LHCN-M2 (cell line): Measurements from ENCODE around the gene LHFPL2. TPM values are rescaled to one million over a fixed set of nuclear protein-coding genes. Genes with fewer than 3 reads are reported as not detected.

Experiments used
- DNase-seq: peaks from one replicate; pipeline ENCODE4 v3.0.0-alpha.2; 2012; ENCODE audit warnings: low read depth
- total RNA-seq: library from RNA; depleted of rRNA; stranded (reverse); fragments of >200 nt; gene quantifications from 2 replicates; pipeline ENCODE4 v1.2.3, GENCODE V29; 2014

LHFPL2 gene
- total RNA-seq, 1 experiment from 2014 or later, result 104 TPM

DNA sequence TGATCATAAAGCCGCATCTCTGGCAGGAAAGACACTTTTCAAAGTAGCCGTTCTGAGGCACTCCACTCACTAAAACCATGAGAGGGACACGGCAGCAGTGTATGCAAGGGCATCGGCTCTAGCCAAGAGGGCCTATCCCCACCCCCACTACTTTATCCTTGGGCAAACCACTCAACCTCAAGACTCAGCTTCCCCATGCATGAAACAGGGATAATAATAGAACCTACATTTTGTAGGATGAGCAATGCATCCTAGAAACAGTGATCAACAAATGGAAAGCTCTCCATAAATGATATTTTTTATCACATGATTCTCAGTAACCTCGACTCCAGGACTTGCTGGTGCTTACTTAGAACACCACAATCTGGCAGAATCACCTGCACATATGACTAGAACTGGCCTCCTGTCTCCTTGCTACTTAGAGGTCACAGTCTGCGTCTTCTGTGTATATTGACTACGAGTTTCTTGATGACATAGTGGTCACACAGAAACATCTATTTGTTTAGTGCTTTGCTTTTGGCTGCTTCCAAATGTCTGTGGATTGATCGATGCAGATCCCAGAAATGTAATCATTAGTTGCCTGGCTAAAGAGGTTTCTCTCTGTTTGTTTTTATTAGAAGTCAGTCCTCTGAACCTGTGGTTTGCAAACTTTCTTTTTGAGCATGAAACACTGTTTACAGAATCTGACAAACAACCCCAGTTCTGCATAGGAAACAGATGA lies 102.1 kb downstream of the LHFPL2 start:
- DNase-seq, result no peak

DNA sequence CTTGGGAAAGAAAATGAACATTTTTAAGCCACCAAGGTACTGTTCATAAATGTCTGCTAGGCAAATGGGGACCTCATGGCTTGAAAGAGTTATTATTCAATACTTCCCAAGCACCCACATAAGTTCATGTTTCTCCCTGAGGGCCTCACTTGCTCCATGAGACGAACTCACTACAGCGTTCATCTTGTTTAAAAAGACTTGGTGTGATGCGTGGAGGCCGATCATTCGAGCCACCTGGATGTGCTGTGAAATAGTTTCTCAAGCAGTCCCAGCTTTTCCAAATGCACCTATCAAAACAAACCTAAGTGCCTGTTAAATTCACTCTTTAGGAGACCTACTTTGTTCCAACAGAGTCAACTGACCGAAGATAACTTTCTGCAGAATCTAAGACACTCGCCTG lies 103.2 kb downstream of the LHFPL2 start:
- DNase-seq, result no peak

DNA sequence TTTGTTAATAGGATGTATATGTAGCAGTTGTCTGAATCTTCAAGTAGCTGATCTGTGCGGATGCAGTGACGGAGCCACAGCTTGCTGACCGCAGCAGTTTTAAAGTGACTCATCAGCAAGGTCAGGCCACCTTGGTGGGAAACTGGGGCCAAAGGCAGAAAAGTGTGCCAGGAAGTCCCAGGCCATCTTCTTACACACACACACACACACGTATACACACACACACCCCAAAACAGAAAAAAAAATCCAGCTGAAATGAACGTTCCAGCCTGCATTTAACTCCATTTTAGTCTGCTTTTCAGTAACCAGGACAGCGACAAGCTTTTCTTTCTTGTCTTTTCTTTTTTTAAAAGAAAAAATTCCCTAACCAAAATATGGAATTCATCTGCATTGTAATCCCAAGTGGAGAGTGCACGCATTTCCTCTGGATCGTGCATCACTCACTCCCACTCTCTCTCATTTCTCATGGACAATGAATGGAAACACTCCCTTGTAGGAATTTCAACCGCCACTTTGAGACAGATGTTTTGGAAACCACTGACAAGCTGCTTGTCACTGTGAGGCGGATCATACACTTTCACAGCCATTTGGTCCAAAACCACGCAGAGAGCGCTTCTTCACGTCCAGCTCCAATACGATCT lies 103.9 kb downstream of the LHFPL2 start:
- no peak for DNase-seq

DNA sequence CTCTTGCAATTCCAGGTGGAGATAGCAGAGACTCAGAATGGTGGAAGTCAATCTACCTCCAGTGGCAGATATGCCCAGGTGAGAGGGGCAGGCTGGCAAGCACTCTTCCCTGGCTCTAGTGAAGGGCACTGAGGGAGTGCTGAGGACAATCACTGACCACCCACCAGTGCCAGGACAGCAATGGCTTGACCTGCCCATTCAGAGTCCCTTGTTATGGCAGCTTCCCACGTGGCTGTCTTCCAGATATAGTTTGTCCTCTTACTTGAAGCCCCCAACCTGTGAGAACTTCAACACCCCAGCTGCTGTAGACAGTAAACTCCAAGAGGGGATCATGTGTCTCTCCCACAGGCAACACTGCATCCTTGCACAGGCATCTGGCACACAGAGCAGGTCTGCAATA lies 104.7 kb downstream of the LHFPL2 start:
- no peak for DNase-seq

DNA sequence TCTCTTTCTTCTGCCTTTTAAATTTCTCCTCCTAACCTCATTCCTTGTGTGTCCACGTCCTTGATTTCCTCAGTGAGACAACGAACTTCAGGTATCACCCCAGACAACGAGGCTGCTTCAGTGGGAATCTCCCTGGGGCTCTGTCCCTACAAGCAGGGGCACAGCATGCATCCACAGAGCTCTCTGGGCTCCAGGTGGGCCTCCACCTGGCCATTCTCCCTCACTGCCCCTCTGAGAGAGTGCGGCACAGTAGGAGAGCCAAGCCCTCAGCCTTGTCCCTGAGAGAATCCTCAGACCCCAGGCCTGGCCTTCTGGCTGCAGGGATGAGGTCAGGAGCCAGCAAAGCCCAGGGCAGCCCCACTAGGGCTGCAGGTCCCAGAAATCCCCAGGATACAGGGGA lies 105.3 kb downstream of the LHFPL2 start:
- no peak for DNase-seq

DNA sequence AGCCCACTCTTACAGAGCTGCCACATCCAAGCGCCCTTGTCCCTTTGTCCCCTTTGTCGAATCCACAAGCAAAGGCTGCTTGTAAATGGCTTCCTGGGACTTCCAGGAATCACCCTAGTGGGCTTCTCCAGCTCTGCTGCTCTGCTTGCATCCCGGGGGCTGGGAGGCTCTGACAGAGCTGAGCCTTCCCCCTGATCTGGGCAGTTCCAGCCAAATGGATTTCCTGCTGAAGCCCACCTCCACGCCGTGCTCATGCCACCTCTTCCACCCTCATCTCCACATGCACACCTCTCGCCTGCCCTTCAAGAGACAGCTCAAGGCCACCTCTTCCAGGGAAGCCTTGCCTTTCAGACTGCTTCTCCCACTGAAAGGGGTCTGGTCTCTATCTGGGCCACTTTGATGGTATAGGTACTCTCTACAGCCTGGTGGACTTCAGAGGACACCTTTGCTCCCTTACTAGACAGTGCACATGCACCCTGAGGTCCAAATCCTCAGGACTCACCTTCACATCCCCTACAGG lies 106.2 kb downstream of the LHFPL2 start:
- DNase-seq, result no peak

DNA sequence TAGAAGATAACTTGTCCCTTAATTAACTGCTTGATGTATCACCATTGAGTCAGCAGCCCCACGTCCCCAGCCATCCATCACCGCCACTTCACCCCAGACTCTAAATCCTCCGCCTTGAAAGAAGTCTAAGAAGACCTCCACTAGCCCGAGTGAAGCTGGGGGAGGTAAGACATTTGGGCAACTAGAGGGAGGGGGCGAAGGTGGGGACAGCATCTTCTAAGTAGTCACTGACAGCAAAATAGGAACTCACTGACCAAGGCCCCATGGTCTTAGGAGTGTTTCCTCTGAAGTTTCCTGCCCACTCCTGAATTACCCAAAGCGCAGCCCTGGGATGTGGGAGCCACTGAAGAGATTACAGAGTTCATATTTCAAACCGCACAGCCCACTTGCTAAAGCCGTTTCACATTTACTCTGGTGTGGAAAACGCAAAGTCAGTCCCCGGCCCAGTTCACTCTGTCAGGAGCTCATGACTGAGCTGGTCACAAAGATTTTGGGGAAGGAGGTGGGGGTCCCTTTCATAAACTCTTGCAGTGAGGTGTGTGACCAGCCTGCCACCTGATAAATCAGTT lies 107.4 kb downstream of the LHFPL2 start:
- DNase-seq, result no peak

DNA sequence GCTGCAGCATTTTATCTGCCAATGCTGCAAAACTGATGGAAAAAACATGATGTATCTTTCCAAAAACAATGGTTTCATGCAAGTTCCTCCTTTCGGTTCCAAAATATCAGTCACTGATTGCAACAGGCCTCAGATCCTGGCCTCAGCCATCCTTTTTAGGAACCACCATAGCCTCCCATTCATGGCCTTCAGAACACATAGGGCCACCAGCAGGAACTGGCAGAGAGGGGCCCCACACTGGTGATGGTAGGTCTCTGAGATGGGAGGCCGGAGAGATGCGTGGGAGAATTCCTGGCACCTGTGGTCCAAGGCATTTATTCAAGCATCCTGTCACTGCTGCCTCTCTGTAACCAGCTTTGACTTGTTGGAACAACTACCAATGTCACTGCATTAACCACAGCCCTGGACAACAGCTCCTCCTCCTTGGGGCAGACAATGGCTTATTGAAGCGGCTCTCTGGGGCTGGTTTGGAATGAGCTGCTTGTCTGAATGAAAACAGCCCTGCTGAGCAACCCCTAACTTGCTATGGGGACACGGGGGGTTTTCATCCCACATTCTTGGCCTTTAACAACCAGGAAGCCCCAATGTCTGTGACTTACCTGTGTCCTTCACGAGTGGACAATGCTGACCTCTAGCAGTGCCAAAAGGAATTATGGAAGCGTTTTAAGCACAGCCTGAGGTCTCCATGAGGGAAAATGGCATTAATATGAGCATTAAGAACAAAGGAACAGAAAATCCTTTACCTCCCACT lies 108.1 kb downstream of the LHFPL2 start:
- no peak for DNase-seq

DNA sequence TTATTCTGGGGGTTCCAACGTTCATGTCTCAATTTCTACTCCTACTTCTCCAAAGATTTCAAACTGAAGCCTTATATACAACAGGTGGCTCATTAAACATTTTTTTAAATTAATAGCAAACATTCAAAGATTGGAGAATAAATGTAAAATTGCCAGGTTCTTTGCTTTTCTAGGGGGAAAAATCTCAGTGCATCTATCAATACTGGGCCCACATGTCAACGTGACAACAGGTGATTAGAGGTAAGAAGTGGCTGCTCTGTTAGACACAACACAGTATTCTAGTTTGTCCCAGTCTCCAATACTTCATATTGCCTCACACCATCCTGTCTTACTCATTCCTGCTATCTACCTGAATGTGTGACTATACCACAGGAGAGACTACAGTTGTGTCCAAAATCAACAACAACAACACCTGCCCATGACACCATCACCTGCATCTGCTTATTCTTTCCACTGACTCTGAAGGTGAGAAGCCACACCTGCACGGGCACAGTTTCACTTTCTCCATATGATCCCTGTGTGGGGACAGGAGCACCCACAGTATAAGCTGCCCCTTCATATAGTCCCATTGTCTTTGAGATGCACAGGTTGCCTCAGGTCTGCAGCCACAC lies 110.2 kb downstream of the LHFPL2 start:
- no peak for DNase-seq

DNA sequence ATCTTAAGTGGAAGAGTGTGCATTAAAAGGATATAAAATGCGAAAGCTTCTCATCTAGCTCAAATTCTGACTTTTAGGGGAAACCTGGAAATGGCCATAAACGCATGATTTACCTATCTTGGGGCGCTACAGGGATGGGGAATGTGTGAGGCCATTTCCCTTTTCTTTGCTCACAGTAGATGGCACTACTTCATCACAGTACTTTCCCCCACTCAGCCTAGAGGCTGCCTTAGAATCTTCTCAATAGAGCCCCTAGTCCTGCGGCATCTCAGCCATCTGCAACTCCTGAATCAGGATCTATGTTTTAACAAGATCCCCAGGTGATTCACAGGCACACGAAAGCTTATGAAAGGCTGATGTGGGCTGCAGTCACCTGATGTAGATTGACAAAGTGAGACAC lies 110.8 kb downstream of the LHFPL2 start:
- peak; percentile 58 for DNase-seq

DNA sequence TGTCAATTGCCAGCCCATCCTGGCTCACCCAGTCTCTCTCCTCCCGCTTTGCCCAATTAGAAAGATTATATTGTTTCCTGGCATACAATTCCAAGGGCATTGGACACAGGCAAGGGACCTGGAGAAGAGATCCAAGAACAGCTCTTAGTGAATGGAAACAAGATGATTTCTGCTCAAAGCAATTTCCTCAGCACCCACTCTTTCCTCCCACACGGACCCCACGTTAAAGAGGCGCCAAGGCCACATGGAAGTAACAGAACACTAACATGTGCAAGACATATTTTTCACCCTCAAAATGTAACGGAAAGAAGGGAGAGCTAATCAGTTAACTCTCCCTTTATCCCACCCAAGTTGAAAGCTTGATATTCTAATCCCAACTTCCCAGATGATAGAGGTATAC lies 111.2 kb downstream of the LHFPL2 start:
- no peak for DNase-seq

DNA sequence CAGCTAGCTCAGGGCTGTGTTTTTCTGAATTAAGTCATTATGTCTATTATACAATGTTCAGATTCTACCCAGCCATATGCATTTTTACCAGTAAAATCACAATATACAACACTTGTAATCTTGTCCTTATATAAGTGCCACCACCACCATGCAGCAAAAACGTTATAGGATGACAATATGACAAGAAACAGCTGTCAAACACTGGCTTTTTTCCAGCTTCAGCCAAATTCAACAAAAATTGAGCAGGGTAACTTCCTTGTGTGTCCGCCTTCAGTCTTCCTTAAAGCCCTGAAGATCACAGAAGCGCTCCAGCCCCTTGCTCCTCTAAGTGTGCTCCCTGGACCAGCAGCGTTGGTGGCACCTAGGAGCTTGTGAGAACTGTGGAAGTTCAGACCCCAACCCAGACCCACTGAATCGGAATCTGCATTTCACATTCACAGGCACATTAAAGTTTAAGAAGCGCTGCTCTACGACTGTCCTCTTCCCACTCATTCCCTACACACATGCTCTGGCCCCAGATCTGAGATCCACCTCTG lies 111.8 kb downstream of the LHFPL2 start:
- DNase-seq, result no peak

DNA sequence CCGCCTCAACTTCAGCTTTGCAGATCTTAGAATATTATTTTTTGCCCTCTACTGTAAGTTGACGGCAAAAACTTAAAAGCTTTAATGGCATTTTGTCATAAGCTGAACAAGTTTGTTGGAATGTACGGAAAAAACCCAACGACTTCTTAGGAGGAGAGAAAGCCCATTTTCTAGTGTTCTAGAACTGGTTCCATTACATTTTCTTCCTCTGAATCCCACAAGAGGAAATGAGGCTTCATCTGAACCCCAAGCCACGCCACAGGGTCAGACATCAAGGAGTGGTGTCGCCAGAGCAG lies 113.7 kb downstream of the LHFPL2 start:
- DNase-seq, result no peak

DNA sequence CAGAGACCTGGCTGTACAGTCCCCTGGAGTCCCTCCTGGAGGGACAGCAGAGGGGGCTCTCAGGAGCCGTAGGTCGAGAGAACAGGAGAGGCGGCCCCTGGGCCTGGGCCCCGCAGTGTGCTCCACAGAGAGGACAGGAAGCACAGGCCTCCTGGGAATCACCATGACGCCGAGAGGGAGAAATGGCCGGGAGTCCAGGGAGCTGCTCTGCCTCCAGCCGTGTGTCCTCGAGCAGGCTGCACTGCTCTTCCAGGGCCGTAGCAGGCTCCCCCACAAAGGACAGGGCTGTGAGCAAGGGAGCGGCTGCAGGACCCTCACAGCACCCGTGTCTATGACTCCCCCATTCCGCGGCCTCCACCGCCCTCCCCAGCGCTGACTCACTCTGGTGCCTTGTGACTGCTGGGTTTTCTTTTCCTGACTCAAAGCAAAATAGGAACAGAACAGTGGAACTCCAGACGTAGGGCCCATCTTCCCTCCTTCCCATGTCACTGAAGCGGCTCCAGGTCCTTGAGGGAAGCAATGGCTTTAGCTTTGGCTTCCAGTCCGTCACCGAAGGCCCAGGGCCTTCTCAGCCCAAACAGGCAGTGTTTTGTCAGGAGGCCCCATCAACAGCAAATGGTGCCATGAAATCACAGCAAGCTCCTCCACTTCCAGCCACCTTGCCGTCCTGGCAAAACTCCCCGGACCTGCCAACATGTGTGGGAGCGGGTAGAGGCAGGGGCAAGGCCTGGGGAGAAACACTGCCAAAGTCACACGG lies 114.2 kb downstream of the LHFPL2 start:
- peak; percentile 81 for DNase-seq

DNA sequence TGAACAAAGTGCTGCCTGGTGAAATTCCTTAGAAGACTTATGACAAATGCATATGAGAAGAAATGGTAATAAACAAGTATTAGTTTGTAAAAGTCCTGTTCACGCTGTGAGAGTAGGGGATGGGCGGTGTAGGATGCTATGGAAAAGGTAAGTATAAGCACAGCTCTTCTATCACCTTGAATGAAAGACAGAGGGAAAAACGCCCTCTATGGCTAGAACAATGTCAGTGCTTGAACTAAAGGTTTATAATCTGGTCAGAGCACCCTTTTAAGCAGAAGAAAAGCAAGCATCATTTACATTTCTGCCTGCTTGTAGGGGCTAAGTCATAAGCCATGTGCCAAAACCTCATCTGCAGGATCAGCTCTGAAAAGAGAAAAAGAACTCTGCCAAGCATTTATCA lies 115.2 kb downstream of the LHFPL2 start:
- DNase-seq, result peak; percentile 48

DNA sequence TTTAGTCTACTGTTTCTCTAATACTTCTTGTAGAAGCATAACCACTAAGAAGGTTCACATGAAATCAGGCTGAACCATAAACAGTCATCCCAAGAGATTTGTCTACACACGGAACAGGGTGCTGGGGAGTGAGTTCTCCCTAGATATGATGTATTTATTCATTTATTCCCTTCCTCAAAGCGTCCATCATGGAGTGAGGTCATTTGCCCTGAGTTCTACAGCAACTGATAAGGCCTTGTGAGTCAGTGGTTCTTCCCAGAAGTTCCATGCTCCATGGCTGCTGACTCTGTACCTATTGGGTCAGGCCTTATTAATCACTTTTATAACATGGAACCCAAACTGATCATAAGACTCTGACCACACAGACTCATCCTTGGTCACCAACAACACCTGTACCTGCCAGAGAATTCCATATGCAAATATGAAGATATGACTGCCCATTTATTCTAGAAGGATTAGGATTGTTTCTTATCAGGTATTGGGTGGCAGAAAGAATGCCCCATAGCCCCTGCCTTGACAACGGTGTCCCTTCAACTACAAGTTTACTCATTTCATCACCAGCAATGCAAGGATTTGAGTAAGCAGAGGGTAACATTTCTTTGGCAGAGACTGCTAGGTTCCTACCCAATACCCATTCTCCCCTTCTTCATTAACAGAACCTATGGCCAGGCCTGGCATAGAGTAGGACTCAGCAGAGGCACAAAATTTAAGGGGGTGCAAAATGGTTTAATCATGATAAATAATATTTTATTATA lies 118.1 kb downstream of the LHFPL2 start:
- peak; percentile 80 for DNase-seq

DNA sequence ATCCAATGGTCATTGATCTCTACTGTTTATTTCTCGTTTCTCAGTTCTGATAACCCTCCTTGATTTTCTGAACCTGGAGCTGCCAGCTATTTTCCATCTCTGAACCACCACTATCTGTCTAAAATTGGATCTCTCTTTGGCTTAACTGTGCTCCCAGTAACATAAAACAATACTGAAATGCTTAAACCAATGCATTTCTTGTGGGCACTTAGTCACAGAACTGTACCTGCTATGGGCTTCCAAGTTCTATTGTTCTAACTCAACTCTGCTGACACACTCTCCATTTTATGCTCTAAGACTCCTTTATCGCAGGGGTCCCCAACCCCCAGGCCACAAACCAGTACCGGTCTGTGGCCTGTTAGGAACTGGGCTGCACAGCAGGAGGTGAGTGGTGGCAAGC lies 120.6 kb downstream of the LHFPL2 start:
- DNase-seq, result peak; percentile 63

DNA sequence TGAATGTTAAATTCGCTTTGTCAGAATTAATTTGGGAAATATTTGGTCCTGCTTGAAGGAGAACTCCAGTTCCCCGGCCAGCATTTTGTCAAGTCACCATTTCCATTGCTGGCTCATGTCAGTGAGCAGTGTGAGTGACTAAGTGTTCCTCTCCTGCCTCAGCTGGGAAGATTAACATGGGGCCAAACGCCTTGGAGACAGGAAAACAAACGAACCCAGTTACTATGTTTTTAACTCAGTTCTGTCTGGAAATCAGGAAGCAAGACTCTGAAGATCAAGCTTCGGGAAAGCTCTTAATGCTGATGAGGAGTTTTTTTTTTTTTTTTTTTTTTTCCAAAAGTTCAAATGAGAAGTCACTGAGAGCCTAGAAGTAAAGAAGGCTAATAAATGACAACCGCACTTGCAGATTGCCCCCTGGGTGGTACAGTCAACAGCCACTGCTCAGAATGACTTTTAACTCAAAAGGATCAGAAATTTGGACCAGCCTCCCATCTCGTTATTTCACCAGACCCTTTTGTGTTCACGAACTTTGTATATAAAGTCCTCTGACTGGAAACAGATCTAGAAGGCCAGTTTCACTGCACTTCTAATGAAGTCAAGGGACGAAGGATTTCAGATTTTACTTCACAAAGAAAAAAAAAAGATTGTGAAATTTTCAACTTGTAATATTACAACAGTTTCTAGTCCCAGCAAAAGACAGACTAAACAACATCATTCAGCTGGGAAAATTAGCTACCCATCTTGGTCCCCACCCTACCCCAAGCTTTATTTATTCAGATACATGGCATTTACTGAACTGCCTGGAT lies 121.3 kb downstream of the LHFPL2 start:
- DNase-seq, result peak; percentile 97

DNA sequence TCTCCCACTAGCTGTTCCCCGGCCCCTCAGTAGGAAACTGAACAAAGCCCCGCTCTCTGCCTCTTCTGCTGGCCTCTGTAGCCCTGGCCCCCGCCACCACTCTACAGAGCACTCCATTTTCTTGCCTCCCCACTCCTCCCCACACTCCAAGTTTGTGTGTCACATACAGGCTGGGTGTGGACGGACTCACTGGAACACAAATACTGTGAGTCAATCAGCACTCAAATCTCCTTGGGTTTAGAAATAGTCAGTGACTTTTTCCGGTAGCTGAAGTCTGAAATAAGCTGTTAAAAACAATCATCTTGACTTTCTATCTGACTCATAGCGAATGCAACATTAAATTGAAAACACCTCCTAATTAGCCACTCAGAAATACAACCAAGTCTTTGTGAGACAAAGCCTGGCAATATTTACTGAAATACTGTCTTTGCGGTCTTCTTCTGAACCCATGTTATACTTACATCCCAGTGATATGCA lies 122.5 kb downstream of the LHFPL2 start:
- peak; percentile 93 for DNase-seq
